ENCODE results near the gene MAPK12. TPM values are rescaled to one million over a fixed set of nuclear protein-coding genes. Genes with fewer than 3 reads are reported as not detected.

Gene MAPK12
- total and polyA plus RNA-seq, 10 of the 15 experiments (the other 5 are each of a cell fraction or from before 2014, with no cell fraction given) = 1.1 to 38.9 (median 16.3) TPM

- Histone ChIP-seq H3K4me3 (peak overlapping the region; percentile 76), H3K9ac (ENCODE audit: control insufficient read depth, insufficient read depth, low read length) (no peak overlapping the region), H3K9me3 (replicated peaks; ENCODE audit: control insufficient read depth, insufficient read depth, low read length) (no peaks in the 10 kb centered on the region), H4K20me1 (ENCODE audit: control insufficient read depth, insufficient read depth) (no peaks in the 10 kb centered on the region), H3K4me2 (ENCODE audit: control insufficient read depth, insufficient read depth) (peak overlapping the region; percentile 93), H3K27ac (ENCODE audit: control insufficient read depth, insufficient read depth) (no peak overlapping the region), H2AFZ (ENCODE audit: control insufficient read depth, low read depth, low read length) (no peak overlapping the region), H3K27me3 (replicated peaks in 1 of 2; ENCODE audit: control insufficient read depth in 2 of 2, insufficient read depth in 2 of 2, low read length in 1 of 2) (no peaks in the 10 kb centered on the region), H3K36me3 (ENCODE audit: control insufficient read depth in 2 of 2, insufficient read depth in 2 of 2, low read length in 1 of 2) (peaks cover 0 to 11% of the 10 kb centered on the region in 2 experiments; a peak in 2 of 4 replicates), H3K79me2 (ENCODE audit: control insufficient read depth, insufficient read depth, low read length) (no peaks in the 10 kb centered on the region), H3K4me1 (ENCODE audit: control insufficient read depth, insufficient read depth, low read length) (peaks cover 10% of the 10 kb centered on the region)
- in situ Hi-C loops (cut with MboI) (no loop called here), intact Hi-C loops (cut with micrococcal nuclease; ENCODE audit: unreplicated experiment) (no loop called here)
- ATAC-seq (peak; percentile 54), DNase-seq (ENCODE audit: low read depth, low spot score) (no peak), FAIRE-seq (no peak)
- CTCF ChIA-PET = interaction anchor here (1.1 to 2.9 kb wide), 7 partner anchors 20 to 57 kb away, joined by 3 to 20 read pairs (median 5); partner anchors contain the start of gene HDAC10
- 1% methylated on average over 23 of the region's 45 CpGs for WGBS (ENCODE audit: insufficient coverage, insufficient replicate concordance, low lambda C conversion rate, missing lambda C conversion rate)
- no TSS peak for BruUV-seq (replicated peaks)
- POLR2A ChIA-PET = interaction anchor here (0.6 to 2.1 kb wide), 5 partner anchors 9 to 31 kb away, joined by 3 to 7 read pairs (median 5); partner anchors contain the start of genes HDAC10 and TUBGCP6
- SMC1A ChIA-PET (ENCODE audit: uncharacterized antibody, unreplicated experiment) = interaction anchor here (0.9 to 2.0 kb wide), 2 partner anchors 31 to 52 kb away, joined by 3 to 4 read pairs; no protein-coding TSS in a partner anchor
- RAD21 ChIA-PET (ENCODE audit: unreplicated experiment) = interaction anchor here (1.0 to 1.3 kb wide), 2 partner anchors 52 to 69 kb away, joined by 3 to 5 read pairs; no protein-coding TSS in a partner anchor
- TF ChIP-seq BHLHE40 (IDR thresholded peaks at IDR 0.05; ENCODE audit: borderline replicate concordance in 1 of 2, low read depth in 2 of 2, low read length in 1 of 2) (no peak), TCF7 (IDR thresholded peaks at IDR 0.05; ENCODE audit: borderline replicate concordance) (no peak), E2F4 (IDR thresholded peaks at IDR 0.05; ENCODE audit: low read depth, low read length) (no peak), BCL3 (IDR thresholded peaks at IDR 0.05; ENCODE audit: borderline replicate concordance, insufficient read depth, low read depth, low read length, poor library complexity, severe bottlenecking) (no peak), SP1 (IDR thresholded peaks at IDR 0.05; ENCODE audit: low read depth, low read length) (peak; percentile 39), CBX3 (IDR thresholded peaks at IDR 0.05; ENCODE audit: borderline replicate concordance, low read depth) (no peak), PML (IDR thresholded peaks at IDR 0.05; ENCODE audit: low read length) (no peak), YY1 (IDR thresholded peaks at IDR 0.05; ENCODE audit: low read depth, low read length) (0 out of 2 replicates have a peak, but pooled peaks have one; percentile 21), NKRF (conservative IDR thresholded peaks at IDR 0.05) (no peak), CREB1 (IDR thresholded peaks at IDR 0.05; ENCODE audit: low read depth) (no peak), CTCF (IDR thresholded peaks at IDR 0.05 in 2 of 3, conservative IDR thresholded peaks at IDR 0.05 in 1 of 3; ENCODE audit: control insufficient read depth in 2 of 3, extremely low read depth in 1 of 3, insufficient read depth in 1 of 3, low read depth in 3 of 3, low read length in 3 of 3) (peak in 2 of 3 experiments; percentile 15 to 33; a peak in 2 of 6 replicates), JUND (IDR thresholded peaks at IDR 0.05; ENCODE audit: low read depth, low read length) (no peak)
These were observed 10.1 kb upstream of the MAPK12 start for GRCh38 chr22:50271519-50271970.
